ENCODE data around the gene SMIM12.

The SMIM12 gene

DNA sequence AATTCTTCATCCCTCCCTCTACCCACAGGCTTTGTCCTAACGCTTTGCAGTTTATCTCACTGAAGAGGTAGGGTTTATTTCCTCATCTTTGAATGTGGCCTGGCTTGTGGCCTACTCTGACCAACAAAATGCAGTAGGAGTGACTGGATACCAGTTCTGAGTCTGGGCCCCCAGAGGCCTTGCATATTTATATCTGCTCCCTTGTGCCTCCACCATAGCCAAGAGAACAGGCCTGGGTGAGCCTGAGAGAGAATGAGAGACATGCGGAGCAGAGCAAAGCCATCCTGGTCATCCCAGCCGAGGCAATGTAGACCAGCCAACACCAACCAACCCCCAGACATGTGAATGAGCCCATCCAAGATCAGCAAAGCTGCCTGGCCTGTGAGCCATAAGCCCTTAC is 30.3 kb downstream of the SMIM12 start:
- TF ChIP-seq, protein P1, sequence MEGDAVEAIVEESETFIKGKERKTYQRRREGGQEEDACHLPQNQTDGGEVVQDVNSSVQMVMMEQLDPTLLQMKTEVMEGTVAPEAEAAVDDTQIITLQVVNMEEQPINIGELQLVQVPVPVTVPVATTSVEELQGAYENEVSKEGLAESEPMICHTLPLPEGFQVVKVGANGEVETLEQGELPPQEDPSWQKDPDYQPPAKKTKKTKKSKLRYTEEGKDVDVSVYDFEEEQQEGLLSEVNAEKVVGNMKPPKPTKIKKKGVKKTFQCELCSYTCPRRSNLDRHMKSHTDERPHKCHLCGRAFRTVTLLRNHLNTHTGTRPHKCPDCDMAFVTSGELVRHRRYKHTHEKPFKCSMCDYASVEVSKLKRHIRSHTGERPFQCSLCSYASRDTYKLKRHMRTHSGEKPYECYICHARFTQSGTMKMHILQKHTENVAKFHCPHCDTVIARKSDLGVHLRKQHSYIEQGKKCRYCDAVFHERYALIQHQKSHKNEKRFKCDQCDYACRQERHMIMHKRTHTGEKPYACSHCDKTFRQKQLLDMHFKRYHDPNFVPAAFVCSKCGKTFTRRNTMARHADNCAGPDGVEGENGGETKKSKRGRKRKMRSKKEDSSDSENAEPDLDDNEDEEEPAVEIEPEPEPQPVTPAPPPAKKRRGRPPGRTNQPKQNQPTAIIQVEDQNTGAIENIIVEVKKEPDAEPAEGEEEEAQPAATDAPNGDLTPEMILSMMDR (IDR thresholded peaks at IDR 0.05): no peak
- H2AFZ ChIP-seq: no peak overlapping the region

DNA sequence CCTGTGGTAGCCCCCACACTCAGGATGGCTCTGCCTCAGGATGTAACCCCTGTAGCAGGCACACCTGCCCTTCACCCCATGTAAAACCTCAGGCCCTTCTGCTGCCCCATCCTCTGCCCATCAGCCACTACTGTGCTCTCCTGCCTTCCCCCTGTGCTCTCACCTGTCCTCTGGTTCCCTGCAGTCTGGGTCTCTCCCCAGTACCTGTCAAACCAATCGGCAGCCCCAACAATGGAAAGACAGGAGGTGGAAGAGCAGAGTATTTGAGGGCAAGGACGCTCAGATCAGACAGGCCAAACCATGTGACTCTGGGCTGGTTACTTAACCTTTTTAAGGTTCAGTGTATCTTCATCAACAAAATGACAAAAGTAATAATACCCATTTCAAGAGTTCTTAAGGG is 30.9 kb downstream of the SMIM12 start:
- H3K4me2 ChIP-seq (ENCODE audit: low read length): no peak overlapping the region
- H3K27me3 ChIP-seq (ENCODE audit: control insufficient read depth, insufficient read depth, low read length): no peaks in the 10 kb centered on the region
- H3K4me3 ChIP-seq (ENCODE audit: low read depth, low read length): no peak overlapping the region
- H3K79me2 ChIP-seq: no peaks in the 10 kb centered on the region
- H3K36me3 ChIP-seq (ENCODE audit: control insufficient read depth, insufficient read depth, low read length): no peaks in the 10 kb centered on the region
- TF ChIP-seq, protein P1 (IDR thresholded peaks at IDR 0.05): no peak
- no peaks in the 10 kb centered on the region for H3K4me1 ChIP-seq
- no peak overlapping the region for H2AFZ ChIP-seq
- no peaks in the 10 kb centered on the region for H3K9me3 ChIP-seq (ENCODE audit: control insufficient read depth, low read length)
- H3K27ac ChIP-seq: no peak overlapping the region
- H3K9ac ChIP-seq: no peak overlapping the region

More for the DNA sequence above, 30.3 kb downstream of the SMIM12 start:
- Histone ChIP-seq H3K27me3 (ENCODE audit: control insufficient read depth, insufficient read depth, low read length) (no peaks in the 10 kb centered on the region), H3K36me3 (ENCODE audit: control insufficient read depth, insufficient read depth, low read length) (no peaks in the 10 kb centered on the region), H3K4me2 (ENCODE audit: low read length) (no peak overlapping the region), H3K4me1 (no peaks in the 10 kb centered on the region), H3K9ac (no peak overlapping the region), H3K9me3 (ENCODE audit: control insufficient read depth, low read length) (no peaks in the 10 kb centered on the region), H3K4me3 (ENCODE audit: low read depth, low read length) (no peak overlapping the region), H3K27ac (no peak overlapping the region), H3K79me2 (no peaks in the 10 kb centered on the region)

DNA sequence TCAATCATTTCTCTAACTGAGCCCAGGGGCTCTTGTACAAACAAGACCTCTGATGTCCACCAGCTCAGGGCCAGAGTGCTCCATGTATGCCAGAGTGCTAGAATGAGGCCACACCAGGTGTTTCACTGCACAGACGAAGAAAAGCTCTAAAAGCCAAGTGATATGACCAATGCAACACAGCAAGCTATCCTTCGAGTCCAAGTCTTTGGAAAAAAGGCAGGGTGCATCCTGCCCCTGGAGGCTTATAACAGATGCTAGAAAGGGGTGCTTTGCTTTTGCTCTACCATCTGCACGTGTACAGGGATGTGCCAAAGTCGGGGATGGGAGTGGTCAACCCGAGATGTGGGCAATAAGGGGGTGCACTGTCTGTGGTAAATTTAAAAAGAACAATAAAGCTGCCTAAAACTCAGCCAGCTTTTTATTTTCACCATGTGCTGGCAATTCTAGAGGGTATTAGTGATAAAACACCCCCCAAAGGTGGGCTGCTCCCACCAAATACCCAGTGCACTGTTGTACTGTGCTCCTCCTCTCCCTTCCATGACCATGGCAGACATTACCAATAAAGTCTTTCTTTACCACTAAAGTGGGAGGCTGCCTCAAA is 32.1 kb downstream of the SMIM12 start:
- Histone ChIP-seq H3K36me3 (ENCODE audit: control insufficient read depth, insufficient read depth, low read length) (no peaks in the 10 kb centered on the region), H3K9ac (no peak overlapping the region), H3K79me2 (no peaks in the 10 kb centered on the region), H3K4me2 (ENCODE audit: low read length) (no peak overlapping the region), H3K4me3 (ENCODE audit: low read depth, low read length) (no peak overlapping the region), H3K9me3 (ENCODE audit: control insufficient read depth, low read length) (no peaks in the 10 kb centered on the region), H3K4me1 (no peaks in the 10 kb centered on the region), H3K27ac (no peak overlapping the region), H2AFZ (no peak overlapping the region), H3K27me3 (ENCODE audit: control insufficient read depth, insufficient read depth, low read length) (no peaks in the 10 kb centered on the region)
- TF ChIP-seq, protein P1 (IDR thresholded peaks at IDR 0.05): no peak

DNA sequence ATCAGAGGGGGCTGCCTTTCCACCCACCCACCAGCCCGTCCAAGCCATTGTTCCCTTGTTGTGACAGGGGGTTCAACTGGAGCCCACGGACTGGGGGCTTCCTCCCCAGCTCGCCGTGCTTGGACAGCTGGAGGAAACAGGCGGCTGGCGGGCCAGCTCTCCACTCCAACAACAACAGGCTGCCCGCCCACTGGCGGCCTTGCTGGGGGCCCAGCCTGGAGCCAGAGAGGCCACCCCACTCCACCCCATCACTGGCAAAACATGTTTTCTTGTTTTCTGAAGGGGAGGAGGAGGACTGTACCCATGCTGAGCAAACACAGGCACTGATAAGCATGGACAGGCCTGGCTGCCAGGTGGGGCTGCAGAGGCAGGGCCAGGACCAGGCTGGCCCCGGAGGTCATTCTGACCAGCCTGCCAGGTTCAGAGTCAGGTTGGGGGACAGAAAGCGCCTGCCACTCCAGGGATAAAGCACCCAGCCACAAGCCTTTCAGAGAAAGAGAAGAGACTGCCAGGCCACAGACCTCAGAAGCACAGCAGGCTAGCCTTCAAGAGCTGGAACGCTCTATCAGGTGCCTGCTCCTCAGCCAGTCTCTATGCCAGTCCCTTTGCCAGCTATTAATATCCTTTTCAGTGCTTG is 34.0 kb downstream of the SMIM12 start:
- Histone ChIP-seq H3K4me2 (ENCODE audit: low read length) (no peak overlapping the region), H3K27ac (no peak overlapping the region), H3K4me1 (no peaks in the 10 kb centered on the region), H3K4me3 (ENCODE audit: low read depth, low read length) (no peak overlapping the region), H3K79me2 (no peaks in the 10 kb centered on the region), H3K9me3 (ENCODE audit: control insufficient read depth, low read length) (no peaks in the 10 kb centered on the region), H2AFZ (no peak overlapping the region), H3K36me3 (ENCODE audit: control insufficient read depth, insufficient read depth, low read length) (no peaks in the 10 kb centered on the region), H3K9ac (no peak overlapping the region), H3K27me3 (ENCODE audit: control insufficient read depth, insufficient read depth, low read length) (no peaks in the 10 kb centered on the region)
- TF ChIP-seq, protein P1 (IDR thresholded peaks at IDR 0.05): no peak

Measured in parathyroid adenoma (tissue), 2 donors.